Stomach (tissue), 4 donors: Measurements from ENCODE around the gene JUN.

Source experiments
- EP300 ChIP-seq: sonication (generic); formaldehyde crosslinking; IDR thresholded peaks from one replicate; pipeline ENCODE4 v1.6.1; 2017; ENCODE audit warnings: antibody characterized with exemption
- POLR2A ChIP-seq, 4 donors: fragments of 450-650 bp; IDR thresholded peaks; one replicate each; pipeline ENCODE4 v1.6.1; 2016; ENCODE audit warnings: antibody characterized with exemption in 4 of 4, control low read depth in 2 of 4, mild to moderate bottlenecking in 1 of 4, moderate library complexity in 1 of 4
- POLR2AphosphoS5 ChIP-seq, 3 donors: sonication (generic); formaldehyde crosslinking; IDR thresholded peaks; one replicate each; pipeline ENCODE4 v1.6.1; 2016; ENCODE audit warnings: antibody characterized with exemption in 3 of 3
- TF ChIP-seq, protein P1 (sequence below), 7 experiments: fragments of 450-650 bp in 4 of 7; fragments of 200-600 bp in 3 of 7; sonication (generic) in 3 of 7; IDR thresholded peaks; one replicate each; pipeline ENCODE4 v1.5.1; 2016 to 2019; ENCODE audit warnings: antibody characterized with exemption in 7 of 7, control low read depth in 2 of 7, mild to moderate bottlenecking in 1 of 7

DNA sequence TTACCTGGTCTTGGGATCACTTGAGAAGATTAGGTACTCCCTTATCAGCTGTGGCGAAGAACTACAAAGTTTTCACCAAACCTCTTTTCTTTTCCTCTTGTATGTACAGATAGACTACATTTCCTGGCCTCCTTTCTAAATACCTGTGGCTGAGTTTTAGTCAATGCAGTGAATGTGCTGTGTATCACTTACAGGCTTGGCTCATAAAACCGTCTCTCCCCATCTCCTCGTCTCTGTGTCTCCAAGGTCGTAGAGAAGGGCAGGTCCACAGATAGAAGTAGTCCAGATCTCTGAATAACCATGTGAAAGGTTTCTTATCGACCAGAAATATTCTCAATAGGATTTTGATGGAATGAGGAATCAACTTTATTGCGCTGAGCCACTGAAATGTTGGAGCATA, 9.0 kb upstream of the JUN start:
- TF ChIP-seq, protein P1, sequence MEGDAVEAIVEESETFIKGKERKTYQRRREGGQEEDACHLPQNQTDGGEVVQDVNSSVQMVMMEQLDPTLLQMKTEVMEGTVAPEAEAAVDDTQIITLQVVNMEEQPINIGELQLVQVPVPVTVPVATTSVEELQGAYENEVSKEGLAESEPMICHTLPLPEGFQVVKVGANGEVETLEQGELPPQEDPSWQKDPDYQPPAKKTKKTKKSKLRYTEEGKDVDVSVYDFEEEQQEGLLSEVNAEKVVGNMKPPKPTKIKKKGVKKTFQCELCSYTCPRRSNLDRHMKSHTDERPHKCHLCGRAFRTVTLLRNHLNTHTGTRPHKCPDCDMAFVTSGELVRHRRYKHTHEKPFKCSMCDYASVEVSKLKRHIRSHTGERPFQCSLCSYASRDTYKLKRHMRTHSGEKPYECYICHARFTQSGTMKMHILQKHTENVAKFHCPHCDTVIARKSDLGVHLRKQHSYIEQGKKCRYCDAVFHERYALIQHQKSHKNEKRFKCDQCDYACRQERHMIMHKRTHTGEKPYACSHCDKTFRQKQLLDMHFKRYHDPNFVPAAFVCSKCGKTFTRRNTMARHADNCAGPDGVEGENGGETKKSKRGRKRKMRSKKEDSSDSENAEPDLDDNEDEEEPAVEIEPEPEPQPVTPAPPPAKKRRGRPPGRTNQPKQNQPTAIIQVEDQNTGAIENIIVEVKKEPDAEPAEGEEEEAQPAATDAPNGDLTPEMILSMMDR (IDR thresholded peaks at IDR 0.05): no peak
- TF ChIP-seq POLR2AphosphoS5 (IDR thresholded peaks at IDR 0.05) (no peak), POLR2A (IDR thresholded peaks at IDR 0.05) (no peak), EP300 (no peak)
